ENCODE results near the gene DUSP6. TPM values are rescaled to one million over a fixed set of nuclear protein-coding genes. Genes with fewer than 3 reads are reported as not detected.
A peak's percentile ranks its signal among the peaks of the same experiment; 100 is the strongest.

Gene DUSP6
- total RNA-seq, 2 experiments from 2014 or later: 11.8 to 14.7 TPM

GRCh38 chr12:89386138-89386537, 33.8 kb upstream of the DUSP6 start:
- Histone ChIP-seq H3K27ac (ENCODE audit: low read depth in 1 of 2, low read length in 2 of 2) (no peak overlapping the region), H3K4me1 (ENCODE audit: insufficient read depth, low read length) (peaks cover 5% of the 10 kb centered on the region), H3K36me3 (ENCODE audit: insufficient read depth, low read length) (no peaks in the 10 kb centered on the region), H3K9me3 (ENCODE audit: control insufficient read depth in 1 of 2, insufficient read depth in 1 of 2, low read length in 2 of 2) (no peaks in the 10 kb centered on the region), H3K4me3 (ENCODE audit: low read length) (no peak overlapping the region), H3K27me3 (ENCODE audit: control insufficient read depth in 1 of 2, insufficient read depth in 2 of 2, low read length in 2 of 2) (no peaks in the 10 kb centered on the region)
- Mint-ChIP-seq H3K9me3 (no peaks in the 10 kb centered on the region), H3K27me3 (no peaks in the 10 kb centered on the region), H3K4me1 (ENCODE audit: low read depth) (peaks cover 21% of the 10 kb centered on the region), H3K36me3 (ENCODE audit: low read depth) (no peaks in the 10 kb centered on the region), H3K4me3 (no peak overlapping the region), H3K27ac (no peak overlapping the region)
- TF ChIP-seq CTCF (IDR thresholded peaks at IDR 0.05): no peak
- no peak for DNase-seq
- POLR2A ChIA-PET: no interaction called here
- ATAC-seq (ENCODE audit: poor library complexity): no peak
- intact Hi-C loops (cut with DNase I, micrococcal nuclease): no loop called here
- CTCF ChIA-PET: no interaction called here

- no peak for TF ChIP-seq CTCF (IDR thresholded peaks at IDR 0.05)
- Mint-ChIP-seq H3K27ac (no peak overlapping the region), H3K27me3 (no peaks in the 10 kb centered on the region), H3K9me3 (no peaks in the 10 kb centered on the region), H3K36me3 (ENCODE audit: low read depth) (no peaks in the 10 kb centered on the region), H3K4me3 (no peak overlapping the region), H3K4me1 (ENCODE audit: low read depth) (peaks cover 9% of the 10 kb centered on the region)
- intact Hi-C loops (cut with DNase I, micrococcal nuclease): no loop called here
- Histone ChIP-seq H3K27ac (ENCODE audit: low read depth in 1 of 2, low read length in 2 of 2) (no peak overlapping the region), H3K36me3 (ENCODE audit: insufficient read depth, low read length) (no peaks in the 10 kb centered on the region), H3K9me3 (ENCODE audit: control insufficient read depth in 1 of 2, insufficient read depth in 1 of 2, low read length in 2 of 2) (no peaks in the 10 kb centered on the region), H3K27me3 (ENCODE audit: control insufficient read depth in 1 of 2, insufficient read depth in 2 of 2, low read length in 2 of 2) (no peaks in the 10 kb centered on the region), H3K4me3 (ENCODE audit: low read length) (no peak overlapping the region), H3K4me1 (ENCODE audit: insufficient read depth, low read length) (no peaks in the 10 kb centered on the region)
- no peak for ATAC-seq (ENCODE audit: poor library complexity)
- ChIA-PET CTCF (no interaction called here), POLR2A (interaction anchor here (1.0 kb wide), 1 partner anchor 33 kb away, joined by 5 read pairs; the partner anchor contains the start of gene DUSP6)
- DNase-seq: no peak
These were observed 32.5 kb upstream of the DUSP6 start for GRCh38 chr12:89384807-89385206.

GRCh38 chr12:89384050-89384758, 31.9 kb upstream of the DUSP6 start:
- ATAC-seq (ENCODE audit: poor library complexity): no peak
- TF ChIP-seq CTCF (IDR thresholded peaks at IDR 0.05): no peak

More at GRCh38 chr12:89384050-89384758, 31.9 kb upstream of the DUSP6 start:
- Mint-ChIP-seq H3K27ac (no peak overlapping the region), H3K36me3 (ENCODE audit: low read depth) (no peaks in the 10 kb centered on the region), H3K9me3 (no peaks in the 10 kb centered on the region), H3K27me3 (no peaks in the 10 kb centered on the region), H3K4me1 (ENCODE audit: low read depth) (peaks cover 6% of the 10 kb centered on the region), H3K4me3 (no peak overlapping the region)
- no peaks in the 10 kb centered on the region for H3K36me3 ChIP-seq (ENCODE audit: insufficient read depth, low read length)
- no peak overlapping the region for H3K4me3 ChIP-seq (ENCODE audit: low read length)
- no peak overlapping the region for H3K27ac ChIP-seq (ENCODE audit: low read depth in 1 of 2, low read length in 2 of 2)
- intact Hi-C loops (cut with DNase I, micrococcal nuclease): no loop called here
- no peaks in the 10 kb centered on the region for H3K9me3 ChIP-seq (ENCODE audit: control insufficient read depth in 1 of 2, insufficient read depth in 1 of 2, low read length in 2 of 2)
- H3K27me3 ChIP-seq (ENCODE audit: control insufficient read depth in 1 of 2, insufficient read depth in 2 of 2, low read length in 2 of 2): no peaks in the 10 kb centered on the region
- peak in 2 of 14 experiments; percentile 16 to 21 for DNase-seq
- no peaks in the 10 kb centered on the region for H3K4me1 ChIP-seq (ENCODE audit: insufficient read depth, low read length)
- POLR2A ChIA-PET: interaction anchor here (1.0 kb wide), 1 partner anchor 32 kb away, joined by 5 read pairs; the partner anchor contains the start of gene DUSP6
- CTCF ChIA-PET: no interaction called here

Data from CD4-positive, alpha-beta T cell (primary cell).